HepG2 (cell line): ENCODE measurements around the gene DDX10. TPM values are rescaled to one million over a fixed set of nuclear protein-coding genes. Genes with fewer than 3 reads are reported as not detected.

Experiments used
- ATAC-seq: fragments of 200-7000 bp; cut with Tn5 transposase; 3 replicates; pipeline ENCODE4 v1.9.1; 2020; ENCODE audit warnings: mild to moderate bottlenecking, moderate library complexity
- BruUV-seq: library from RNA; stranded (reverse); fragments of 400-500 nt; replicated peaks from 2 replicates; lab custom pipeline; 2021; lab: Mats Ljungman, UMichigan
- CTCF ChIA-PET: fragments of 300-600 bp; formaldehyde crosslinking; extraction: SDS; loops from one replicate; lab custom pipeline; 2021; ENCODE audit warnings: low total read pairs, inconsistent platforms, low intra/inter-chr PET ratio; lab: Yijun Ruan, JAX
- POLR2A ChIA-PET: fragments of 350-600 bp; sonication (Branson Sonifier 250); formaldehyde crosslinking; loops from one replicate; lab custom pipeline; 2020; ENCODE audit warnings: antibody characterized with exemption, inconsistent platforms; lab: Yijun Ruan, JAX
- DNase-seq: peaks from one replicate; pipeline ENCODE4 v3.0.0-alpha.2; 2015; ENCODE audit warnings: low spot score
- FAIRE-seq: peaks from 3 replicates; lab custom pipeline; 2011; peaks lifted over from hg19 to GRCh38; lab: Jason Lieb, UNC
- H2AFZ ChIP-seq: one replicate; pipeline ENCODE4 v1.6.1; 2011; ENCODE audit warnings: low read length, inconsistent platforms
- H3K27ac ChIP-seq: fragments of 300-600 bp; 3 replicates; pipeline ENCODE4 v1.8.0; 2011; ENCODE audit warnings: mixed run types, mild to moderate bottlenecking, mixed read lengths, low read length, inconsistent platforms; ENCODE audit not compliant: insufficient read depth; ENCODE audit errors: extremely low read length
- H3K27me3 ChIP-seq, 2 experiments: fragments of 200-600 bp in 1 of 2; 2 replicates in 1 of 2; 3 replicates in 1 of 2; pipeline versions ENCODE4 v1.6.0 to v1.8.0; 2011; ENCODE audit warnings: low read length in 2 of 2, mild to moderate bottlenecking in 2 of 2, moderate library complexity in 2 of 2, inconsistent platforms in 1 of 2; ENCODE audit not compliant: insufficient read depth in 2 of 2, control insufficient read depth in 1 of 2
- H3K36me3 ChIP-seq, 2 experiments: fragments of 200-600 bp in 1 of 2; replicated peaks in 1 of 2; 2 replicates in 1 of 2; 3 replicates in 1 of 2; pipeline versions ENCODE4 v1.5.1 to v1.8.0; 2011; ENCODE audit warnings: low read length in 2 of 2, inconsistent platforms in 1 of 2; ENCODE audit not compliant: insufficient read depth in 2 of 2, control insufficient read depth in 1 of 2
- H3K4me1 ChIP-seq: 2 replicates; pipeline ENCODE4 v1.5.1; 2012; ENCODE audit warnings: low read length, inconsistent platforms; ENCODE audit not compliant: insufficient read depth
- H3K4me2 ChIP-seq: 2 replicates; pipeline ENCODE4 v1.6.0; 2011; ENCODE audit warnings: low read depth, low read length, inconsistent platforms
- H3K4me3 ChIP-seq, 3 experiments: fragments of 200-600 bp in 1 of 3; sonication (generic), shearing (Covaris generic) in 1 of 3; replicated peaks in 1 of 3; 2 replicates each; pipeline ENCODE4 v1.5.1; 2011 to 2016; ENCODE audit warnings: low read length in 3 of 3, inconsistent platforms in 2 of 3, low read depth in 2 of 3, mild to moderate bottlenecking in 2 of 3, control low read depth in 1 of 3, mixed read lengths in 1 of 3; ENCODE audit not compliant: insufficient read depth in 1 of 3
- H3K79me2 ChIP-seq: one replicate; pipeline ENCODE4 v1.6.1; 2011; ENCODE audit warnings: low read length, inconsistent platforms; ENCODE audit not compliant: insufficient read depth
- H3K9ac ChIP-seq: 2 replicates; pipeline ENCODE4 v1.6.0; 2011; ENCODE audit warnings: mild to moderate bottlenecking, low read depth, low read length, inconsistent platforms; ENCODE audit not compliant: insufficient read depth
- H3K9me3 ChIP-seq: 2 replicates; pipeline ENCODE4 v1.5.1; 2012; ENCODE audit warnings: mild to moderate bottlenecking, low read length
- H4K20me1 ChIP-seq: 2 replicates; pipeline ENCODE4 v1.6.0; 2011; ENCODE audit warnings: inconsistent platforms, mild to moderate bottlenecking, low read length, moderate library complexity; ENCODE audit not compliant: insufficient read depth
- GZF1 ChIP-seq: sonication (generic); formaldehyde crosslinking; IDR thresholded peaks from 2 replicates; pipeline ENCODE4 v1.5.1; 2020; ENCODE audit warnings: mild to moderate bottlenecking, missing genetic modification reagents
- NR2F2 ChIP-seq: IDR thresholded peaks from 2 replicates; pipeline ENCODE4 v1.6.1; 2012; ENCODE audit warnings: low read depth, inconsistent platforms, borderline replicate concordance
- PHF8 ChIP-seq: sonication (generic); formaldehyde crosslinking; IDR thresholded peaks from 2 replicates; pipeline ENCODE4 v1.5.0; 2020; ENCODE audit warnings: missing genetic modification reagents
- RBFOX2 ChIP-seq: fragments of 200-400 bp; formaldehyde crosslinking; IDR thresholded peaks from 2 replicates; pipeline ENCODE4 v1.6.1; 2017; ENCODE audit warnings: low read depth, mild to moderate bottlenecking, low read length
- SMC3 ChIP-seq: IDR thresholded peaks from 2 replicates; pipeline ENCODE4 v1.6.1; 2011; ENCODE audit warnings: low read length, improper control_type of control experiment
- TOPORS ChIP-seq: sonication (generic); formaldehyde crosslinking; IDR thresholded peaks from 2 replicates; pipeline ENCODE4 v1.8.0; 2023; ENCODE audit warnings: mild to moderate bottlenecking, missing genetic modification reagents
- ZNF383 ChIP-seq: sonication (generic); formaldehyde crosslinking; IDR thresholded peaks from 2 replicates; pipeline ENCODE4 v1.4.0; 2020; ENCODE audit warnings: missing genetic modification reagents, mild to moderate bottlenecking, borderline replicate concordance
- ZNF468 ChIP-seq: sonication (generic); formaldehyde crosslinking; IDR thresholded peaks from 2 replicates; pipeline ENCODE4 v1.8.0; 2022; ENCODE audit warnings: mild to moderate bottlenecking, moderate library complexity, missing genetic modification reagents
- ZNF615 ChIP-seq: sonication (generic); formaldehyde crosslinking; IDR thresholded peaks from 2 replicates; pipeline ENCODE4 v1.5.0; 2020; ENCODE audit warnings: mild to moderate bottlenecking, missing genetic modification reagents, borderline replicate concordance
- ZNF746 ChIP-seq: sonication (generic); formaldehyde crosslinking; IDR thresholded peaks from 2 replicates; pipeline ENCODE4 v1.8.0; 2022; ENCODE audit warnings: mild to moderate bottlenecking, missing genetic modification reagents
- ZZZ3 ChIP-seq: sonication (generic); formaldehyde crosslinking; IDR thresholded peaks from 2 replicates; pipeline ENCODE4 v1.4.0; 2020; ENCODE audit warnings: missing genetic modification reagents, mild to moderate bottlenecking, borderline replicate concordance
- WGBS: methylation state at CpG from one replicate; pipeline ENCODE4 v1.1.6; 2017; ENCODE audit warnings: low lambda C conversion rate; 5-methylcytosine and 5-hydroxymethylcytosine counted together
- in situ Hi-C: cut with HindIII; loops from 2 replicates; pipeline ENCODE4 v1.10.0; 2017; ENCODE audit warnings: low pct_unique_long_range_greater_than_20kb; ENCODE audit not compliant: extremely low pct_ligation_motif_present
- intact Hi-C: fragments of 100-400 bp; cut with micrococcal nuclease; formaldehyde crosslinking; loops from one replicate; pipeline ENCODE4 v1.10.0; 2022; ENCODE audit not compliant: unreplicated experiment
- polyA plus RNA-seq, 8 experiments: library from polyadenylated mRNA; depleted of rRNA in 3 of 8; stranded (reverse) in 7 of 8; unstranded in 1 of 8; fragments of >200 nt; fragmentation: Illumina TruSeq in 4 of 8; extraction: Trizol in 4 of 8; gene quantifications; 2 replicates each; pipeline versions ENCODE4 v1.2.1 to v1.2.3, GENCODE V29; 2011 to 2016; ENCODE audit warnings: low read depth in 4 of 8, missing spikeins in 1 of 8, mixed read lengths in 1 of 8; ENCODE audit not compliant: insufficient read depth in 1 of 8
- total RNA-seq, 5 experiments: library from RNA; depleted of rRNA; stranded (reverse); fragments of >200 nt; fragmentation: Illumina TruSeq; extraction: Trizol; gene quantifications; 2 replicates each; pipeline ENCODE4 v1.2.3, GENCODE V29; 2016; ENCODE audit warnings: low read depth in 1 of 5
- TF ChIP-seq, protein P1 (sequence below): sonication (generic); formaldehyde crosslinking; IDR thresholded peaks from 2 replicates; pipeline ENCODE4 v1.5.0; 2020; ENCODE audit warnings: mild to moderate bottlenecking, missing genetic modification reagents
- TF ChIP-seq, protein P2 (sequence below): sonication (generic); formaldehyde crosslinking; IDR thresholded peaks from 2 replicates; pipeline ENCODE4 v1.8.0; 2022; ENCODE audit warnings: mild to moderate bottlenecking, missing genetic modification reagents
- TF ChIP-seq, protein P3 (sequence below): sonication (generic); formaldehyde crosslinking; IDR thresholded peaks from 2 replicates; pipeline ENCODE4 v1.4.0; 2020; ENCODE audit warnings: missing genetic modification reagents
- TF ChIP-seq, protein P4 (sequence below): sonication (generic); formaldehyde crosslinking; IDR thresholded peaks from 2 replicates; pipeline ENCODE4 v1.8.0; 2022; ENCODE audit warnings: missing genetic modification reagents, low read depth, mild to moderate bottlenecking, borderline replicate concordance

The DDX10 gene
- total and polyA plus RNA-seq, 2 of the 13 experiments (the other 11 are each of a cell fraction or from before 2014, with no cell fraction given): 17.0 to 32.0 TPM

DNA sequence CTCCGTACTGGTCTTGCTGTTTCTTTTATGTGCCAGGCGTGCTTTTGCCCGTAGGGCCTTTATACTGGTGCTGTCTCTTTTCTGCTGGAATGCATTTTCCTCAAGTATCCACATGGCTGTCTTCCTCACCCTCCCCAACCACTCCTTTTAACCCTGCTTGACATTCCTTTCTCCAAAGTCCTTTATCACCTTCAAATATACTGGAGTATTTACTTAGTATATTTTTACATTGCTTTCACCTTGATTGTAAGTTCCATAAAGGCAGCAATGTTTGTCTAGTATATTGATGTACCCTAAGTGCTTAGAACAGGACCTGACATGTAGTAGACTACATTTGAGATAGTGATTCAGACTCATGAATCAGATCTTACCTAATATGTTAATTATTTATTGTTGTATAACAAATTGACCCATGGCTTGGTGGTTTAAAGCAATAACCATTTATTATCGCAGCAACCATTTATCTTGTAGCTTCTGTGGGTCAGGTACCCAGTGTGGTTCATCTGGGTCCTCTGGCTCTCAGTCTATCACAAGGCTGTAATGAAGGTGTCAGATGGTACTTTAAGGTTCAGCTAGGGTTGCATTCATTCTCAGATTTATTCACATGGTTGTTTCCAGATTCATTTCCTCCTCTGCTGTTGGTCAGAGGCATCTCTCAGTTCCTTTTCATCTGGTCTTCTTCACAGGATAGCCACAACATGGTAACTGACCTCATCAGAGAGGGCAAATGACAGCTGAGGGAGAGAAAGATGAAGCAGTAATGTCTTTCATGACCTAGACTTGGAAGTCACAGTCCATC lies 34.2 kb downstream of the DDX10 start:
- ATAC-seq: no peak
- intact Hi-C loops: loop anchor here (1.0 kb wide), 2 partner anchors 36 to 172 kb away; no protein-coding TSS in a partner anchor

DNA sequence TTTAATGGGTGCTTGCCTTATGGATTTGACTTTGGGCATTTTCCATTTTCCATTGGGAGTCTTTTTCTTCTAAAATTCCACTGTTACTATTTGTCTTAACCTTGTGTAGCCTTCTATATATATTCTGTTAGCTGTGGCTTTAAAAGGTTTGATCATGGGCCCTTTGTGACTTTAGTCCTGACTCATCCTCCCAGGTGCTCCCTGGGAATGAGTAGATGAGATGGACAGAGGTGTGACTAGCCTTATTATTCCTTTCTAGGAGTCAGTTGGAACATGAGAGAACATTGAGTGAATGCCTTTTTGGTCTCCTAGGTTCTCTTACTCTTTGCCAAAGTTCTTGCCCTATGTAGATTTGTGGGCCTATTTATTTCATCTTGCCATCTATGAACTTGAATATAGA lies 39.0 kb downstream of the DDX10 start:
- ChIA-PET CTCF (no interaction called here), POLR2A (no interaction called here)
- no peak overlapping the region for H3K4me2 ChIP-seq
- no peaks in the 10 kb centered on the region for H3K79me2 ChIP-seq
- no peak overlapping the region for H3K9ac ChIP-seq
- no peaks in the 10 kb centered on the region for H3K4me1 ChIP-seq
- no peaks in the 10 kb centered on the region for H4K20me1 ChIP-seq
- no peak overlapping the region for H3K4me3 ChIP-seq
- intact Hi-C loops (no loop called here), in situ Hi-C loops (no loop called here)
- BruUV-seq: no TSS peak
- no peaks in the 10 kb centered on the region for H3K27me3 ChIP-seq
- no peak overlapping the region for H3K27ac ChIP-seq
- peaks cover 17% of the 10 kb centered on the region for H3K9me3 ChIP-seq
- ATAC-seq (no peak), FAIRE-seq (no peak), DNase-seq (no peak)
- H2AFZ ChIP-seq: no peak overlapping the region
- H3K36me3 ChIP-seq: peaks cover 12 to 34% of the 10 kb centered on the region in 2 experiments
- TF ChIP-seq PHF8: no peak
- no peak for TF ChIP-seq ZNF468 (CRISPR knock-in tag)
- TF ChIP-seq, protein P1, sequence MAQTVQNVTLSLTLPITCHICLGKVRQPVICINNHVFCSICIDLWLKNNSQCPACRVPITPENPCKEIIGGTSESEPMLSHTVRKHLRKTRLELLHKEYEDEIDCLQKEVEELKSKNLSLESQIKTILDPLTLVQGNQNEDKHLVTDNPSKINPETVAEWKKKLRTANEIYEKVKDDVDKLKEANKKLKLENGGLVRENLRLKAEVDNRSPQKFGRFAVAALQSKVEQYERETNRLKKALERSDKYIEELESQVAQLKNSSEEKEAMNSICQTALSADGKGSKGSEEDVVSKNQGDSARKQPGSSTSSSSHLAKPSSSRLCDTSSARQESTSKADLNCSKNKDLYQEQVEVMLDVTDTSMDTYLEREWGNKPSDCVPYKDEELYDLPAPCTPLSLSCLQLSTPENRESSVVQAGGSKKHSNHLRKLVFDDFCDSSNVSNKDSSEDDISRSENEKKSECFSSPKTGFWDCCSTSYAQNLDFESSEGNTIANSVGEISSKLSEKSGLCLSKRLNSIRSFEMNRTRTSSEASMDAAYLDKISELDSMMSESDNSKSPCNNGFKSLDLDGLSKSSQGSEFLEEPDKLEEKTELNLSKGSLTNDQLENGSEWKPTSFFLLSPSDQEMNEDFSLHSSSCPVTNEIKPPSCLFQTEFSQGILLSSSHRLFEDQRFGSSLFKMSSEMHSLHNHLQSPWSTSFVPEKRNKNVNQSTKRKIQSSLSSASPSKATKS: no peak
- TF ChIP-seq, protein P2, sequence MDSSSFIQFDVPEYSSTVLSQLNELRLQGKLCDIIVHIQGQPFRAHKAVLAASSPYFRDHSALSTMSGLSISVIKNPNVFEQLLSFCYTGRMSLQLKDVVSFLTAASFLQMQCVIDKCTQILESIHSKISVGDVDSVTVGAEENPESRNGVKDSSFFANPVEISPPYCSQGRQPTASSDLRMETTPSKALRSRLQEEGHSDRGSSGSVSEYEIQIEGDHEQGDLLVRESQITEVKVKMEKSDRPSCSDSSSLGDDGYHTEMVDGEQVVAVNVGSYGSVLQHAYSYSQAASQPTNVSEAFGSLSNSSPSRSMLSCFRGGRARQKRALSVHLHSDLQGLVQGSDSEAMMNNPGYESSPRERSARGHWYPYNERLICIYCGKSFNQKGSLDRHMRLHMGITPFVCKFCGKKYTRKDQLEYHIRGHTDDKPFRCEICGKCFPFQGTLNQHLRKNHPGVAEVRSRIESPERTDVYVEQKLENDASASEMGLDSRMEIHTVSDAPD (CRISPR knock-in tag): no peak
- TF ChIP-seq ZZZ3 (CRISPR knock-in tag): no peak
- TF ChIP-seq, protein P3, sequence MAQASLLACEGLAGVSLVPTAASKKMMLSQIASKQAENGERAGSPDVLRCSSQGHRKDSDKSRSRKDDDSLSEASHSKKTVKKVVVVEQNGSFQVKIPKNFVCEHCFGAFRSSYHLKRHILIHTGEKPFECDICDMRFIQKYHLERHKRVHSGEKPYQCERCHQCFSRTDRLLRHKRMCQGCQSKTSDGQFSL: no peak
- no peak for TF ChIP-seq SMC3
- TF ChIP-seq GZF1 (CRISPR knock-in tag): no peak
- TF ChIP-seq ZNF383 (CRISPR knock-in tag): no peak
- no peak for TF ChIP-seq ZNF615 (CRISPR knock-in tag)

More for the DNA sequence above, 34.2 kb downstream of the DDX10 start:
- Histone ChIP-seq H3K27me3 (no peaks in the 10 kb centered on the region), H3K4me3 (no peak overlapping the region), H3K36me3 (peaks cover 10 to 27% of the 10 kb centered on the region in 2 experiments; a peak in 3 of 5 replicates), H3K79me2 (no peaks in the 10 kb centered on the region), H3K4me1 (no peaks in the 10 kb centered on the region), H3K9ac (no peak overlapping the region), H3K4me2 (no peak overlapping the region), H2AFZ (no peak overlapping the region), H3K27ac (no peak overlapping the region), H3K9me3 (no peaks in the 10 kb centered on the region), H4K20me1 (no peaks in the 10 kb centered on the region)
- TF ChIP-seq TOPORS (no peak), ZNF746 (CRISPR knock-in tag) (no peak), RBFOX2 (no peak), GZF1 (CRISPR knock-in tag) (no peak), NR2F2 (no peak)
- TF ChIP-seq, protein P4, sequence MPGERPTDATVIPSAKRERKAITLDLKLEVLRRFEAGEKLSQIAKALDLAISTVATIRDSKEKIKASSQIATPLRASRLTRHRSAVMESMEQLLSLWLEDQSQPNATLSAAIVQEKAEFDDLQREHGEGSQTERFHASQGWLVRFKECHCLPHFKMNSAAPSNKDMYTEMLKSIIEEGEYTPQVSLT (CRISPR knock-in tag): no peak
- no peak for FAIRE-seq
- in situ Hi-C loops: loop anchor here (5.0 to 25.0 kb wide), 2 partner anchors 173 to 1238 kb away; no protein-coding TSS in a partner anchor
- BruUV-seq: no TSS peak
- POLR2A ChIA-PET: no interaction called here
- DNase-seq: no peak
- over 99% methylated on average over 4 of the region's 4 CpGs for WGBS
- CTCF ChIA-PET: interaction anchor here (1.7 kb wide), 1 partner anchor 172 kb away, joined by 10 read pairs; no protein-coding TSS in a partner anchor
